ENCODE results near the gene GPATCH2. TPM values are rescaled to one million over a fixed set of nuclear protein-coding genes. Genes with fewer than 3 reads are reported as not detected.

Gene GPATCH2
- total RNA-seq, 1 experiment from 2014 or later = 17.2 TPM

DNA sequence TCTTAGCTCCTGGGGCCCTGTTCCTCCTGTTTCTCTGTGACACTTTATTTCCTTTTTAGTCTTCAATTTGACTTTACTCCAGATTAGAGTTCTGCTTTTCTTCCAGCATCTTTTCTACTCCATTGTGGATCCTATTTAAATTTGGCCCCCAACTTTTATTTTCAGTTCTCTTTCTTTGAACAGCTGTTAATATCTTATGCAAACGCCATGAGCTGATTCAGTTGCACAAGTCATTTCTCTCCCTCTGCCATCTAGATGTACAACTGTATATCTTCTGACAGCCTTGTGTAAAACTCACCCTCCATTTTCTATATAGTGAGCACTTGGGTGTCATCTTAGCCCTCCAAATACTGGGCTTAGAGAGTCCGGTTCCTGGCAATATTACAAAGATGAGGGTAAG, 42.5 kb upstream of the GPATCH2 start:
- TF ChIP-seq EZH2 (IDR thresholded peaks at IDR 0.05; ENCODE audit: low read length, unreplicated experiment) (no peak), EZH2phosphoT487 (IDR thresholded peaks at IDR 0.05; ENCODE audit: borderline replicate concordance, low read length) (no peak)
- TF ChIP-seq, protein P1, sequence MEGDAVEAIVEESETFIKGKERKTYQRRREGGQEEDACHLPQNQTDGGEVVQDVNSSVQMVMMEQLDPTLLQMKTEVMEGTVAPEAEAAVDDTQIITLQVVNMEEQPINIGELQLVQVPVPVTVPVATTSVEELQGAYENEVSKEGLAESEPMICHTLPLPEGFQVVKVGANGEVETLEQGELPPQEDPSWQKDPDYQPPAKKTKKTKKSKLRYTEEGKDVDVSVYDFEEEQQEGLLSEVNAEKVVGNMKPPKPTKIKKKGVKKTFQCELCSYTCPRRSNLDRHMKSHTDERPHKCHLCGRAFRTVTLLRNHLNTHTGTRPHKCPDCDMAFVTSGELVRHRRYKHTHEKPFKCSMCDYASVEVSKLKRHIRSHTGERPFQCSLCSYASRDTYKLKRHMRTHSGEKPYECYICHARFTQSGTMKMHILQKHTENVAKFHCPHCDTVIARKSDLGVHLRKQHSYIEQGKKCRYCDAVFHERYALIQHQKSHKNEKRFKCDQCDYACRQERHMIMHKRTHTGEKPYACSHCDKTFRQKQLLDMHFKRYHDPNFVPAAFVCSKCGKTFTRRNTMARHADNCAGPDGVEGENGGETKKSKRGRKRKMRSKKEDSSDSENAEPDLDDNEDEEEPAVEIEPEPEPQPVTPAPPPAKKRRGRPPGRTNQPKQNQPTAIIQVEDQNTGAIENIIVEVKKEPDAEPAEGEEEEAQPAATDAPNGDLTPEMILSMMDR (conservative IDR thresholded peaks at IDR 0.05; ENCODE audit: low read depth, low read length) = no peak
- intact Hi-C loops (cut with micrococcal nuclease) = no loop called here
- H3K4me3 ChIP-seq (ENCODE audit: low read length) = no peak overlapping the region
- ATAC-seq = no peak
- H3K9ac ChIP-seq (ENCODE audit: low read length) = no peak overlapping the region
- no peak overlapping the region for H3K27ac ChIP-seq (ENCODE audit: low read length)
- CTCF ChIA-PET = no interaction called here
- H3K9me2 ChIP-seq (replicated peaks; ENCODE audit: low read length) = no peaks in the 10 kb centered on the region
- H3K27me3 ChIP-seq (ENCODE audit: low read length) = no peaks in the 10 kb centered on the region
- no peaks in the 10 kb centered on the region for H3K36me3 ChIP-seq (ENCODE audit: low read depth, low read length)
- POLR2A ChIA-PET (ENCODE audit: unreplicated experiment) = no interaction called here
- H4K20me1 ChIP-seq (ENCODE audit: low read length) = no peaks in the 10 kb centered on the region
- no peak for DNase-seq
- H3K4me1 ChIP-seq (ENCODE audit: insufficient read depth, low read length) = no peaks in the 10 kb centered on the region
- no TSS peak for BruUV-seq (replicated peaks)
- no peaks in the 10 kb centered on the region for H3F3A ChIP-seq (ENCODE audit: low read length, unreplicated experiment)
- H3K9me3 ChIP-seq (ENCODE audit: low read length) = no peaks in the 10 kb centered on the region
- H3K79me2 ChIP-seq (ENCODE audit: low read length) = no peaks in the 10 kb centered on the region
- no peak overlapping the region for H3K4me2 ChIP-seq (ENCODE audit: low read length)
- H2AFZ ChIP-seq (ENCODE audit: low read length) = no peak overlapping the region

GRCh38 chr1:217668351-217668940, 37.6 kb upstream of the GPATCH2 start:
- ChIA-PET CTCF (no interaction called here), POLR2A (ENCODE audit: unreplicated experiment) (no interaction called here)
- Histone ChIP-seq H3K27me3 (ENCODE audit: low read length) (no peaks in the 10 kb centered on the region), H3K4me3 (ENCODE audit: low read length) (no peak overlapping the region), H2AFZ (ENCODE audit: low read length) (no peak overlapping the region), H3K36me3 (ENCODE audit: low read depth, low read length) (no peaks in the 10 kb centered on the region), H4K20me1 (ENCODE audit: low read length) (no peaks in the 10 kb centered on the region), H3K9me3 (ENCODE audit: low read length) (no peaks in the 10 kb centered on the region), H3K27ac (ENCODE audit: low read length) (no peak overlapping the region), H3K4me1 (ENCODE audit: insufficient read depth, low read length) (no peaks in the 10 kb centered on the region), H3K4me2 (ENCODE audit: low read length) (no peak overlapping the region), H3K9ac (ENCODE audit: low read length) (no peak overlapping the region), H3K9me2 (replicated peaks; ENCODE audit: low read length) (no peaks in the 10 kb centered on the region), H3K79me2 (ENCODE audit: low read length) (no peaks in the 10 kb centered on the region), H3F3A (ENCODE audit: low read length, unreplicated experiment) (no peaks in the 10 kb centered on the region)
- intact Hi-C loops (cut with micrococcal nuclease) = no loop called here
- TF ChIP-seq, protein P1 (conservative IDR thresholded peaks at IDR 0.05; ENCODE audit: low read depth, low read length) = no peak
- TF ChIP-seq EZH2 (IDR thresholded peaks at IDR 0.05; ENCODE audit: low read length, unreplicated experiment) (no peak), EZH2phosphoT487 (IDR thresholded peaks at IDR 0.05; ENCODE audit: borderline replicate concordance, low read length) (no peak)
- ATAC-seq (no peak), DNase-seq (no peak)
- BruUV-seq (replicated peaks) = no TSS peak

DNA sequence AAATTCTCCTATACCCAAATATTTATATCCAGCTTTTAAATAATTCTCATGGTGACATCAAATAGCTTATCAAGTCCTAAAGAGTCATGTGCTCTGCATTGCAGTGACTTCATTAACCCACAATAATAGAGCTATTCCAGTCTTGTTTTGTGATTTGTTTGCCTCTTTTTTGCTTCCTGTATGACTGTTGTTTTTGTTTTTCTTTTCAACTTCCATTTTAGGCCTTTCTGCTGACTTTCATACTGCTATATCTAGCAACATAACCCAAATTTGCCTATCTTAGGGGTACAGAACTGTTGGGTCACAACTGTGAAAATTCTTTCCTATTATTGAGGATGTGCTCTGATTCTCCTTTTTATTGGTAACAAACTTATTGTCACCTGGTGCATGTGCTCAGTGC, 30.5 kb upstream of the GPATCH2 start:
- no TSS peak for BruUV-seq (replicated peaks)
- Histone ChIP-seq H3K4me1 (ENCODE audit: insufficient read depth, low read length) (peaks cover 24% of the 10 kb centered on the region), H3K4me3 (ENCODE audit: low read length) (peak overlapping the region; percentile 48; the same call in 1 of the 2 replicates), H3K9ac (ENCODE audit: low read length) (peak overlapping the region; percentile 49), H3K4me2 (ENCODE audit: low read length) (peak overlapping the region; percentile 71), H3K36me3 (ENCODE audit: low read depth, low read length) (no peaks in the 10 kb centered on the region), H3K27ac (ENCODE audit: low read length) (peak overlapping the region; percentile 86), H3K79me2 (ENCODE audit: low read length) (no peaks in the 10 kb centered on the region), H3K27me3 (ENCODE audit: low read length) (no peaks in the 10 kb centered on the region), H4K20me1 (ENCODE audit: low read length) (no peaks in the 10 kb centered on the region), H3K9me3 (ENCODE audit: low read length) (no peaks in the 10 kb centered on the region), H3K9me2 (replicated peaks; ENCODE audit: low read length) (no peaks in the 10 kb centered on the region), H2AFZ (ENCODE audit: low read length) (peak overlapping the region; percentile 35), H3F3A (ENCODE audit: low read length, unreplicated experiment) (peaks cover 13% of the 10 kb centered on the region)
- no peak for DNase-seq
- ATAC-seq = no peak
- CTCF ChIA-PET = interaction anchor here (0.5 to 1.4 kb wide), 3 partner anchors 139 to 911 kb away, joined by 3 to 8 read pairs (median 4); no protein-coding TSS in a partner anchor
- TF ChIP-seq EZH2 (IDR thresholded peaks at IDR 0.05; ENCODE audit: low read length, unreplicated experiment) (no peak), EZH2phosphoT487 (IDR thresholded peaks at IDR 0.05; ENCODE audit: borderline replicate concordance, low read length) (no peak)
- TF ChIP-seq, protein P1 (conservative IDR thresholded peaks at IDR 0.05; ENCODE audit: low read depth, low read length) = no peak
- intact Hi-C loops (cut with micrococcal nuclease) = loop anchor here (2.0 to 5.0 kb wide), 3 partner anchors 31 to 911 kb away; partner anchors contain the start of genes GPATCH2 and SPATA17
- POLR2A ChIA-PET (ENCODE audit: unreplicated experiment) = interaction anchor here (1.3 kb wide), 1 partner anchor 30 kb away, joined by 9 read pairs; the partner anchor contains the start of genes GPATCH2 and SPATA17
